GM12892 (cell line): ENCODE data around the gene SCG3.
"Not testable (repeated sequence)": the region's sequence is repeated elsewhere in the genome, so short reads cannot be mapped to it uniquely, and the experiment has no call there.

Experiments used
- POLR2A ChIP-seq: IDR thresholded peaks from 2 replicates; pipeline ENCODE4 v1.6.1; 2011; ENCODE audit warnings: low read depth, low read length, control low read depth
- POLR2AphosphoS5 ChIP-seq: IDR thresholded peaks from 2 replicates; pipeline ENCODE4 v1.6.1; 2011; ENCODE audit warnings: low read depth, low read length, control low read depth
- TAF1 ChIP-seq: IDR thresholded peaks from 2 replicates; pipeline ENCODE4 v1.6.1; 2011; ENCODE audit warnings: low read depth, mild to moderate bottlenecking, control low read depth, low read length, borderline replicate concordance

DNA sequence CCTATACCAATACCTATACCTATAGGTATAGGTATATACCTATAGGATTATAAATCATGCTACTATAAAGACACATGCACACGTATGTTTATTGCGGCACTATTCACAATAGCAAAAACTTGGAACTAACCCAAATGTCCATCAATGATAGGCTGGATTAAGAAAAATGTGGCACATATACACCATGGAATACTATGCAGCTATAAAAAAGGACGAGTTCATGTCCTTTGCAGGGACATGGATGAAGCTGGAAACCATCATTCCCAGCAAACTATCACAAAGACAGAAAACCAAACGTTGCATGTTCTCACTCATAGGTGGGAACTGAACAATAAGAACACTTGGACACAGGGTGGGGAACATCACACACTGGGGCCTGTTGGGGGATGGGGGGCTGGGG is 32.7 kb upstream of the SCG3 start:
- TF ChIP-seq POLR2AphosphoS5, POLR2A, TAF1: not testable (repeated sequence)
